KMS-11 (cell line): ENCODE data around the gene GATC.
A peak's percentile ranks its signal among the peaks of the same experiment; 100 is the strongest.

ENCODE experiments used
- H2AFZ ChIP-seq: fragments of 200-600 bp; sonication (generic); 2 replicates; pipeline ENCODE4 v1.6.1; 2016; ENCODE audit warnings: antibody characterized with exemption, mixed run types, low read depth
- H3K27ac ChIP-seq: fragments of 200-600 bp; sonication (generic); 2 replicates; pipeline ENCODE4 v1.6.1; 2016; ENCODE audit warnings: mild to moderate bottlenecking, mixed run types
- H3K27me3 ChIP-seq: fragments of 200-600 bp; sonication (generic); 2 replicates; pipeline ENCODE4 v1.6.1; 2017; ENCODE audit warnings: mild to moderate bottlenecking, low read depth, mixed run types, moderate library complexity; ENCODE audit not compliant: insufficient read depth
- H3K36me3 ChIP-seq: fragments of 200-600 bp; sonication (generic); 2 replicates; pipeline ENCODE4 v1.6.1; 2017; ENCODE audit warnings: mild to moderate bottlenecking, mixed run types; ENCODE audit not compliant: insufficient read depth
- H3K4me1 ChIP-seq: fragments of 200-600 bp; sonication (generic); 2 replicates; pipeline ENCODE4 v1.6.1; 2016; ENCODE audit warnings: mild to moderate bottlenecking, low read depth, mixed run types; ENCODE audit not compliant: poor library complexity, severe bottlenecking
- H3K4me2 ChIP-seq: fragments of 200-600 bp; sonication (generic); 2 replicates; pipeline ENCODE4 v1.7.0; 2016; ENCODE audit warnings: mild to moderate bottlenecking, mixed run types
- H3K4me3 ChIP-seq: fragments of 200-600 bp; sonication (generic); IDR thresholded peaks from 2 replicates; pipeline ENCODE4 v1.6.1; 2017; ENCODE audit warnings: low read depth, low read length, mixed read lengths; ENCODE audit not compliant: insufficient read depth
- H3K79me2 ChIP-seq: fragments of 200-600 bp; sonication (generic); 2 replicates; pipeline ENCODE4 v1.6.1; 2016; ENCODE audit warnings: low read depth, mixed run types; ENCODE audit not compliant: insufficient read depth
- H3K9ac ChIP-seq: fragments of 200-600 bp; sonication (generic); 2 replicates; pipeline ENCODE4 v1.6.1; 2016; ENCODE audit warnings: mild to moderate bottlenecking, mixed run types
- H4K20me1 ChIP-seq: fragments of 200-600 bp; sonication (generic); 2 replicates; pipeline ENCODE4 v1.6.1; 2016; ENCODE audit warnings: mild to moderate bottlenecking, mixed run types; ENCODE audit not compliant: insufficient read depth
- CTCF ChIP-seq: fragments of 200-600 bp; sonication (generic); conservative IDR thresholded peaks from 2 replicates; pipeline ENCODE4 v1.6.1; 2017; ENCODE audit warnings: low read depth, mild to moderate bottlenecking, antibody characterized with exemption, low read length, moderate library complexity, mixed read lengths

GATC gene

GRCh38 chr12:120495186-120495730, 49.0 kb downstream of the GATC start:
- H3K27me3 ChIP-seq = no peaks in the 10 kb centered on the region
- H3K4me2 ChIP-seq = peak overlapping the region; percentile 80
- peaks cover 34% of the 10 kb centered on the region for H3K79me2 ChIP-seq
- H3K4me1 ChIP-seq = peaks cover 15% of the 10 kb centered on the region
- peak overlapping the region; percentile 38; the same call in 1 of the 2 replicates for H2AFZ ChIP-seq
- no peaks in the 10 kb centered on the region for H3K36me3 ChIP-seq
- no peak for TF ChIP-seq CTCF
- H3K9ac ChIP-seq = no peak overlapping the region; the same call in 1 of the 2 replicates
- H4K20me1 ChIP-seq = no peaks in the 10 kb centered on the region
- H3K4me3 ChIP-seq = no peak overlapping the region
- no peak overlapping the region for H3K27ac ChIP-seq

GRCh38 chr12:120495731-120496412, 49.6 kb downstream of the GATC start, which contains the start of gene DYNLL1:
Gene DYNLL1 (plus strand): TSS chr12:120496113. CDS start chr12:120496422, 309 bp downstream.
- Histone ChIP-seq H3K79me2 (peaks cover 34% of the 10 kb centered on the region), H3K4me2 (peak within 1 kb of the TSS; percentile 80), H3K27ac (peak within 1 kb of the TSS; percentile 42), H3K27me3 (no peaks in the 10 kb centered on the region), H2AFZ (peak within 1 kb of the TSS; percentile 38; the same call in 1 of the 2 replicates), H4K20me1 (no peaks in the 10 kb centered on the region), H3K4me1 (peaks cover 15% of the 10 kb centered on the region), H3K9ac (peak within 1 kb of the TSS; percentile 59), H3K4me3 (no peak within 1 kb of the TSS), H3K36me3 (no peaks in the 10 kb centered on the region)
- no peak for TF ChIP-seq CTCF

- peaks cover 15% of the 10 kb centered on the region for H3K4me1 ChIP-seq
- peak overlapping the region; percentile 94 for H3K4me2 ChIP-seq
- H3K79me2 ChIP-seq = peaks cover 34% of the 10 kb centered on the region
- no peaks in the 10 kb centered on the region for H4K20me1 ChIP-seq
- no peak overlapping the region for H3K4me3 ChIP-seq
- peak overlapping the region; percentile 42 for H3K27ac ChIP-seq
- no peak for TF ChIP-seq CTCF
- no peak overlapping the region for H2AFZ ChIP-seq
- H3K36me3 ChIP-seq = no peaks in the 10 kb centered on the region
- H3K27me3 ChIP-seq = no peaks in the 10 kb centered on the region
- peak overlapping the region; percentile 59 for H3K9ac ChIP-seq
These were observed 50.4 kb downstream of the GATC start for GRCh38 chr12:120496413-120497340.

- no peak for TF ChIP-seq CTCF
- H3K9ac ChIP-seq = peak overlapping the region; percentile 59; the same call in 1 of the 2 replicates
- H3K27ac ChIP-seq = no peak overlapping the region
- peaks cover 34% of the 10 kb centered on the region for H3K79me2 ChIP-seq
- H2AFZ ChIP-seq = no peak overlapping the region
- H3K4me3 ChIP-seq = no peak overlapping the region
- H4K20me1 ChIP-seq = no peaks in the 10 kb centered on the region
- H3K4me2 ChIP-seq = peak overlapping the region; percentile 94
- H3K4me1 ChIP-seq = peaks cover 15% of the 10 kb centered on the region
- no peaks in the 10 kb centered on the region for H3K36me3 ChIP-seq
- no peaks in the 10 kb centered on the region for H3K27me3 ChIP-seq
These were observed 51.4 kb downstream of the GATC start for GRCh38 chr12:120497524-120498150.
